ENCODE results near the gene RRAS2.
A peak's percentile ranks its signal among the peaks of the same experiment; 100 is the strongest.
"Not testable (repeated sequence)": the region's sequence is repeated elsewhere in the genome, so short reads cannot be mapped to it uniquely, and the experiment has no call there.

The RRAS2 gene

DNA sequence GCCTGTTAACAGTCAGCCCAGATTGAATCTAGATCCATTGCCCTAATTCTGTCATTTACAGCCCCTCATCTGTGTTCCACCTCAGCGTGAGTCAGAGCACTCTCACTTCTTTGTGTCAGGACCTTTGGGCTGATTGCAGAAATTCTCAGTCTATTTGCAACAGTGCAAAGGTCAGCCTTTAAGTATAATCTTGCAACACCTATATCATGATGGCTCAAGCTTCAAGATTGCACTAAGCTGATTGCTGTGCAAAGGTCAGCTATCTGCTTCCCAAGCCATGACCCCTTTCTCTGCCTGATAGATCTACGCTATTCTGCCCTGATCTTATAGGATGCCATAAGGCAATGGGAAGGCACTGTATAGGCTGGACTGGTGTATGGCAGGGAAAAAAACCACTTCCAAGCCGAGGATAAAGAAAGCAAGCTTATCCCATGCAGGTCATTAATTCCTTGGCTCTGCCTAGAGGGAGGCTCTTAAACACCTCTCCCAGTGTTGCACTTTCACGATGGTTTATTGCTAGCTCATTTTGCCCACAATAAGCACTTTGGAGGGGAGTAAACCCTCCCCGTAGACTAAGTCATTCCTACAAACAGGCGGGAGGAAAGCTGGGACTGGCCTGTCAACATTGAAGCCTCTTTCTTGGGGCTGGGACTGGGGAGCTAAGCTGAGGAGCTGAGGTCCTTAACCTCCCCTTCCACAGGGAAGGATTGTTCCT, 100.6 kb downstream of the RRAS2 start:
- DNase-seq (ENCODE audit: low spot score), result no peak

DNA sequence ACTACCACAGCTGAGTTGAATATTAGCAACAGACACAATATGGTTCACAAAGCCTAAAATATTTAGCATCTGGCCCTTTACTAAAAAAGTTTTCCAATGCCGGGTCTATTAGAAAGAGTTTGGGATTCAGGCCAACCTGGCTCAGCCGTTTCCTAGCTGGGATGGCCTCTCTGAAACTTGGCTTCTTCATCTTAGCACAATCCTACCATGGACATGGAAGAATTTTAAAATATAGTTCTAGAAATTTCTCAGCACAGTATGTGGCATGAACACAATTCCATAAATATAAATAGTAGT, 103.8 kb downstream of the RRAS2 start:
- DNase-seq (ENCODE audit: low spot score), result no peak

DNA sequence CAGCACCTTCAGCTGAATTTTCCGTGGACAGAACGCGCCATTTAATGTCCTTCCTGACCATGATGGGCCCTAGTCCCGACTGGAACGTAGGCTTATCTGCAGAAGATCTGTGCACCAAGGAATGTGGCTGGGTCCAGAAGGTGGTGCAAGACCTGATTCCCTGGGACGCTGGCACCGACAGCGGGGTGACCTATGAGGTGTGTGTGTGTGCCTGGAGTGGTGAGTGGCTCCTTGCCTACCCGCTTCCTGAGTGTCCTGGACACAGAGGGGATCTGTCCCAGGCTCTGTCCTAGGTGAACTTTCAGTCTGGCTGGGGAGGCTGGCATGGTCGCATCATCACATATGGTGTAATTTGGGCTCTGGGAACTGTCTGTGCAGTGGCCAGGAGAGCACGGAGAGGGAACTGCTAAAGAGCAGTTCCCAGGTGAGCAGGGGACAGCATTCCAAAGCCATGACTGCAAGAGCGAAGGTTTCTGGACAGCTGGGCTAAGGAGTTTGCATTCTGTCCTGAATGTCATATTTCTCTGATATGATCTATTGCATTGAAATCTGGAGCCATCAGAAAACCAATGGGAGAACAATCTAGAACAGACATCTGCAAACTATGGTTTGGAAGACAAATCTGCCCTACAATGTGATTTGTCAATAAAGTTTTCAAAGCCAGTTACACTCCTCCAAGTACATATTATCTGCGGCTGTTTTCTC, 104.3 kb downstream of the RRAS2 start:
- no peak for DNase-seq (ENCODE audit: low spot score)

DNA sequence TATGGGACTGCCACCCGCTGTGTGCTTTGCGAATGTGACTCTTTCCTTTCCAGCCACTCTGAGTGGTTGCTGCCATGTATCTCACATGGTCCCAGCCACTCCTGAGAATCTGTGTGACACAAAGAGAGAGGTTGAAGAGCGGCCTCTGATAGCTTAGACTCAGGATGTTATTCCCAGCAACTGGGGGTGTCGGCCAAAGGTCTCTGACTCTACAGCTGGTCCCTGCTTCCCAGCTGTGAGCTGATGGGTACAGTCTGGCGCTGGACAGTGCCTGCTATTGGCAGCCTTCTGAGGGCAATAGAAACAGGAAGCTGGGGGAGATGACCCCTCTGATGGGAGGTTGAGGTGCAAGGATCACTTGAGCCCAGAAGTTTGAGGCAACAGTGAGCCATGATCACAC, 105.1 kb downstream of the RRAS2 start:
- DNase-seq (ENCODE audit: low spot score), result no peak

DNA sequence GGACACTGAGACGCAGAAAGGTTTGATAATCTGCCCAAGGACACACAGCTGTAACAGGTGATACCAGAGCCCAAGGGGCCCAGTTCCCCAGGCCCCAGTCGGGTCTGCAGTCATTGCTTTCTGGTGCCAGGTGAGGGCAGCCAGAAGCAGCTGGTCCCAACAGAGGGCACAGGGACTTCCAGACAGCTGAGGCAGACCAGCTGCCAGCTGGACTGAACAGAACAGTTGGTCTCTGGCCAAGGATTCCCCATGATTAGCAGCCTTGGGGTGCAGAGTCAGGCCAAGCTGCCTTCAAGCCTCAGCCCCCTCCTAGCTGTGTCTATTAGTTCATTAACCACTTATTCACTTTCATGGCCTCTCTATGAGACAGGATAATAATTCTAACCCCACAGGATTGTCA, 105.6 kb downstream of the RRAS2 start:
- DNase-seq (ENCODE audit: low spot score), result no peak

DNA sequence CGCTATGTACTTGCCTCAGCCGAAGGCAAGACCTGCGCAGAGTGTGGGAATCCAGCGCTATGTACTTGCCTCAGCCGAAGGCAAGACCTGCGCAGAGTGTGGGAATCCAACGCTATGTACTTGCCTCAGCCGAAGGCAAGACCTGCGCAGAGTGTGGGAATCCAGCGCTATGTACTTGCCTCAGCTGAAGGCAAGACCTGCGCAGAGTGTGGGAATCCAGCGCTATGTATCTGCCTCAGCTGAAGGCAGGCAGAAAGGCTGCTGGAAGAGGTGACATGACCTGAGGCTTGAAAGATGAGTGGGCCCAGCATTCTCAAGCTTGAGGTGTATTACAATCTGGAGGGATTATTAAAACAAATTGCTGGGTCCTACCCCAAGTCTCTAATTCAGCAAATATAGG, 106.5 kb downstream of the RRAS2 start:
- not testable (repeated sequence) for DNase-seq (ENCODE audit: low spot score)

DNA sequence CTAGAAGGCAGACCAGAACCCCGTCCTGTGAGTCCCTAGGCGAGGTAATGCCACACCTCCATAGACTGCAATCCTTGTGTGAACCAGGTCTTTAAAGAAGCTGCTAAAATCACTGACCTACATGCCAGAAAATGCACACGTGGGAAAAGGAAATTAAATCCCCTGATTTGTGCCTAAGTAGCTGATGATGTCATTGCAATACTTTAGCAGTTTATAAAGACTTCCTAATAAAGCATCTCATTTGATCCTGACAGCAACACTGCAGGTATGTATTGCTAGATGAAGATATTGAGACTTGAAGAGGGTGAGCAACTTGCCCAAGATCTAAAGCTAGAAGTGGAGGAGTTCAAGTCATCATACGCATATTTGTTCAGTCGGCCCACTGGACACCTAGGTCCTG, 107.2 kb downstream of the RRAS2 start:
- DNase-seq (ENCODE audit: low spot score), result no peak

DNA sequence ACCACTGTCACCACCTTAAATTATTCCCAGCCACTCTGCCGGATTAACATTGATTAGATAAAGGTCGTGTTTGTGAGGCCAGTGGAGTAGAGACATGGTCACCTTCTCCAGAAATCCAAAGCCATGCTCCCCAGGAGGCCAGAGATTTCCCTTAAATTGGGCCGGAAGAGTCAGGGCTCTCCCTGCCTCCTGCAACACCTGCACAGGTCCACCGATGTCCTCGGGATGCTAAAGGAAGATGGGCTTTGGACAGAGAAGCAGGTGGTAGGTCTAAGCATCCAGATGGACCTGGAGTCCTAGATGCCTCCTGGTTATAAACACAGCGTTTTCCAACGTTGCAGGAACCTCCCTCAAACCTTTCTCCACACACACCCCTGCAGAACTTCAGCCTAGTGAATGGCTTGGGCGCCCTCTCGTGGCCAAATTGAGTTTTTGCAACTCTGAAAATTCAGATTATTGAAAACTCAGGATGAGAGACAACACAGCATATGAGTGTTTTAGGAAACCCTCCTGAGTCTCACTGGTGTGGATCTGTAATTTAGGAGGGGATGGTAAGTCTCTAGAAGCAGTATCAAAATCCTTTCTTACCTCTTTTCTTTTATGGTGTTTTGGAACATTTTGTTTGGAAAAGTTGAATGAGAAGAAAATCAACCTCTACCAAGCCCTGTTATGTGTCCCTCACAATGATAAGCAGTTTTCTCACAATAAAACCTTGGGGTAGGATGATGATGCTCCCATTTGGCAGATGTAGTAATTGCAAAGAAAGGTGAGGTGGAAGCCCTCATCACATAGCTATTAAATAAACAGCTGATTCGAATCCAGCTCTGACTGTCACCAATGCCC, 109.6 kb downstream of the RRAS2 start:
- peak; percentile 68 for DNase-seq (ENCODE audit: low spot score)

DNA sequence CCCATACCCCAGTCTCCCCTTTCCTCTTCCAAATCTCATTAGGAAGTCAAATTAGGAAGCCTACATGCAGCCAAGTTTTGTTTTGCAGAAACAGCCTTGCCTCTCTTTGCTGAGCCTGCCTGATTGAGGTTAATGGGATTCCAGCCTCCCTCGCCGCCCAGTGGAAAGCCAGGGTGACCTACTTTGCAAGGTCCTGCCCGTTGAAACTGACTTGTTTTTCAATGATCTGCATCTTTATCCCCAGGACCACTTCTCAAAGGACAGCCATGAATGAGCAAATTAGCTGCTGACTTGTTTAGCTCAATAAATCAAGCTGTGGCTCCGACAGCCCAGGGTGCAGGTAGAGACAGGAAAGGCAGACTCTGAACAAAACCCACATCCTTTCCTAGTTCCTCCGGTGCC, 110.4 kb downstream of the RRAS2 start:
- peak; percentile 8 for DNase-seq (ENCODE audit: low spot score)

DNA sequence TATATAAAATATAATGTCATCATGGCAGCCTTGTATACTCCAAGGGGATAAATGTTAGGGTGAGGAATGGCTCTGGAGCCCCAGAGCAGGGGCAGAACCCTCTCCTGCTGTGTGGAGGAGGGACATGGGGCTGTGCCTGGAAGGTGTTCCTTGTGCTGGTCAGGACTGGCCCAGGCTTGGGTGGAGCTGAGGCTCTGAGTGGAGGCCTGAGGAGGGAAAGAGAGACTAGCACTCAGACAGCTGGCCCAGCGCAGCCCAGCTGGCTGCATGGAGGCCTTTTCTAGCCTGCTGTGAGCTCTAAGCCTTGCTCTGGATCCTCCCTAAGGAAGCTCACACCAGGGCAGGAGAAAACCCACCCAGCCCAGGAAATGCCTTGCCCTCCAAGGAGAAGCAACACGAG, 113.5 kb downstream of the RRAS2 start:
- DNase-seq (ENCODE audit: low spot score), result no peak

DNA sequence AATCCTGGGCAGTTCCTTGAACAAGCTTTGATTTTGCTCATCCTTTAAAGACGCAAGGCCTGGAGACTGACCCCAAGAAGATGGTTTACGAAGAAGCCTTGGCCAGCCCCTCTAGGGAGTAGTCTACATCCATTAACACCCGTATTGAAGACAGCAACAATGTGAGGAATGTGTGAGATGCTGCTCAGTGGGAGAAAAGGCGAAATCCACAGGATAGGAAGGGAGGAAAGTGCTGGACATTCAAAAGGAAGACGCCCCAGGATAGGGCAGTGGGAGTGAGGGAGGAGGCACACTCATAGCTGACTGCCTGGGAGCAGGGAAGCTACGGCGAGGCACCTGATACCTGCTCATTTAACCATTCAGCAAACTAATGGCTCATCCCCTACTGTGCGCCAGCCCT, 114.1 kb downstream of the RRAS2 start:
- no peak for DNase-seq (ENCODE audit: low spot score)

DNA sequence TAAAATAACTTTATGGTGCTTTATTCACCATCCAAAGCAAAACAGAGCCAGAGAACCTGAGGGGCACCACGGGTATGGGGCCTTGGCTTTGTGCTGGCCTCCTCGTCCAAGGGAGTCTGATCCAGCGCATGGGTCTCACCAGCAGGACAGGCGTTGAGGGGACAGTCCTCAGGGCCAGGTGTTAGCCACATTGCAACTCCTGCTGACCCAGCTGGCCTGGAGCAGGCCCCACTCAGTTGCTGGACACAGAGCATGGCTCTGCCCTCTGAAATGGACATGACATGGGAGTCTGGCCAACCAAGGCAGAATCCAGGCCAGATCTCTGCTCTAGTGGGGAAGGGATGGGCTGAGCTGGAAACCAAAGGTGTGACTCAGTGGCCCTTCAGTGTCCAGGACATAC, 116.2 kb downstream of the RRAS2 start:
- DNase-seq (ENCODE audit: low spot score), result no peak

DNA sequence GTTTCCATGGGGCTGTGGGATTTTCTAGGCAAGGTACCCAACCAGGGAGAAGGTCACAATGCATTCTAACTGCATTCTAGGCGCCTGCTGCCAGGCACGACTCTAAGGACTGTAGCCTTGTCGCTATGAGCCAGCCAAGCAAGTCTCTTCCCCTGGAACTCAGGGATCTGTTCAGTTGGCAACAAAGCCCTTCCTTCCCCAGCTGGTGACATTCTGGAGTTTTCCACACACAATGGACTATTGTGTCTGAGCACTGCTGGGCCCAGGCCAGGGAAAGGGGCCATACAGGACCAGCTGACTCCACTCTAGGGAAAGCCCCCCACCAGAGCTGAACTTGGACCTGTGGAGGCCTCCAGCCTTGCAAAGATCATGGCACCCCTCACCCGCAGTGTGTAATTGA, 116.8 kb downstream of the RRAS2 start:
- no peak for DNase-seq (ENCODE audit: low spot score)

DNA sequence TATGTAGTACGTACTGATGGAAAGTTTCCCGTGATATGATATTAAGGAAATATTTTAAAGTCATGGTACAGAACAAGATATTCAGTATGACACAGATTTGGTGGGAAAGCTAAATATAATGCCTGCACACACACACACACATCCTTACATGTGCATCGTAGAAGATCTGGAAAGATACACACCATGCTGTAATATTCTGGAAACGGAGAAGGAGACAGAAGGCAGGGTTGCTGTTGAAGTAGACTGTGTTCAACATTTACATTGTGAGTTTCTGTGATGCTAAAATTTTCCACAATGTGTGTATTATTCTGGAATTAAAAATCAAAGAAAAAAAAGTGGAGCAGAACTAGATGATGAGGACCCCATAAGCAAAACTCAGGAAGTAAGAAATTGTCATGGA, 118.0 kb downstream of the RRAS2 start:
- DNase-seq (ENCODE audit: low spot score), result no peak

DNA sequence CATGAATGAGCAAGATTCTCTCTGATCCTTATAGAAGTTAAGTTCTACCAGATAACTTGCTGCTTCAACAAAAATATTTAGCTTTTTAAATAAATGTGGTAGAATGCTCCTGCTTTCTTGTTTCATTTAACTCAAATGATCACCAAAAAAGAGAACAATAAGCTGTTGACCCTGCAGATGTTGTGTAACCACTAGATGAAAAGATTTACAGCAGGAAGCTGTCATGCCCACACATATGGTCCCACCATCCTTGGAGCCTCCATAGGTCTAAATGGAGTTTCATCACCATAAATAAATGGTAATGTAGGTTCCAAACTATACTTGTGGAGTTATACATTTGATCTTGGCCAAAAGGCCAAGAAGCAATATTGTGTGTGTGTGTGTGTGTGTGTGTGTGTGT, 118.8 kb downstream of the RRAS2 start:
- no peak for DNase-seq (ENCODE audit: low spot score)

DNA sequence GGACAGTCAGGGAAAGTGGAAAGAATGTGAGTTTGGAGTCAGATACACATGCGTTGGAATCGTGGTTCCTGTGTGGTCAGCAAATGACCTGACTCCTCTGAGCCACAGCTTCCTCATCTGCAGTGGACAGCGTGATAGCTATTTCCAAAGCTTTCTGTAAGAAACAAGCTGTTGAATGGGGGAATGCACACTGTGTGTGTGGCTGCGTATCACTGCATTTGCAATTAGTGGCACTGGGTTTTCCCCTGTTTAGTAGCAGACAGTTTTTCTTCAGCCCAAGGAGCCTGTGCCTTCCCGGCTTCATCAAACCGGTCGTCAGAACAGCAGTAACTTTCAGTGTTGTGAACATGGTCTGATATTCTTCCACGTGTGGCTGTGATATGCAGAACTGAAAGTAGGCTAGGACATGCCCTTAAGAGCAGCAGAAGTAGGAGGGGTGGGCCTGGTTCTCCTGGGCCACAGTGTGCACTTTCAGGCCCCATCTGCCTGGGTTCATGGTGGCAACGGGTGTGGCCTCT, 121.5 kb downstream of the RRAS2 start:
- no peak for DNase-seq (ENCODE audit: low spot score)

DNA sequence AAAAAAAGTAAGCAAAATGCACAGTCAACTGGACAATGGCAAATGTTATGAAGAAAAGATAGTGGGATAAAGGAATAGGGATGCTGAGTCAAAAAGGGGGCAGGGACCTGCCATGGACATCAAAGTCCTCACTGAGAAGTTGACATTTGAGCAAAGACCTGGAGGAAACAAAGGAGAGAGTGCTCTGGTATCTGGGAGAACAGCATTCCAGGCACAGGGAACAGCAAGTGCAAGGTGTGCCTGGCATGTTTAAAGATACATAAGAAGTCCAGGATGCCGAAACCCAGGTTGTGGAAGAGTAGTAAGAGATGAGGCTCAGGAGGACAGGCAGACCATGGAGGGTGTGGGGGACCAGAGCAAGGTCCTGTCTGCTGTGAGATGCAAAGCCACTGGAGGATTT, 123.3 kb downstream of the RRAS2 start:
- no peak for DNase-seq (ENCODE audit: low spot score)

DNA sequence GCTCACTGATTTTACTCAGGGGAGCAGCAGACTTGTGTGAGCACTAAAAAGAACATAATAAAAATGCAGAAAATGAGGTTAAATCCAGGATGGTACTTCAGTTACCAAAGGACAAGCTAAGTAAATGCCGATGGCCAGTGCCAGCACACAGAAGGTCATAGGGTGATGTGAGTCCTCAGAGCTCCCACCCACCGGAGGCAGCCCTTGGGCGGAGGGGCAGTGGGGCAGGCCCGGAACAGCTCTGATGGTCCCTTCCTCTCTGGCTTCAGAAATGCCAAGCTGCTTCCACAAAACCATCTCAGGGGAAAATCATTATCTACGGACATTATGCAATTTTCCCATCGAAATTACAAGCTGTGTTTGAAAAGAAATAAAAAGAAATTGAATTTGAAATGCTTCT, 124.5 kb downstream of the RRAS2 start:
- DNase-seq (ENCODE audit: low spot score), result no peak

DNA sequence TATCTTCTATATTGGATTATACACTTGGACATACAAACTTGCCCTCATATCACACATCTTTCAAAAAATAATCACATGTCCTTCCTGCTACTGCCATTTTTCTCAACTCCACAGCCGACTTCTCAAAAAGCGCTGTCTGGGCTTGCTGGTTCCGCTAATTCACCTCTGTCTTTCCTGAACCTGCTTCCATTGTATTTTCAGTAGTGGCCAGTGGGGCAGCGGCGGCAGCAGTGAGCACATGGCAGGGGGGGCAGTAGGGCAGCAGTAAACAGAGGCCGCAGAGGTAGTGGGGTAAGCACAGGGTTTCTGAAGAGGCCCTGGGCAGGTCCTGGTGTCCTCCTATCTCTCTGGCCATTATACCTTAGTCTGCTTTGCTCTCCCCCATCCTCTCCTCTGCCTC, 126.3 kb downstream of the RRAS2 start:
- DNase-seq (ENCODE audit: low spot score), result no peak

DNA sequence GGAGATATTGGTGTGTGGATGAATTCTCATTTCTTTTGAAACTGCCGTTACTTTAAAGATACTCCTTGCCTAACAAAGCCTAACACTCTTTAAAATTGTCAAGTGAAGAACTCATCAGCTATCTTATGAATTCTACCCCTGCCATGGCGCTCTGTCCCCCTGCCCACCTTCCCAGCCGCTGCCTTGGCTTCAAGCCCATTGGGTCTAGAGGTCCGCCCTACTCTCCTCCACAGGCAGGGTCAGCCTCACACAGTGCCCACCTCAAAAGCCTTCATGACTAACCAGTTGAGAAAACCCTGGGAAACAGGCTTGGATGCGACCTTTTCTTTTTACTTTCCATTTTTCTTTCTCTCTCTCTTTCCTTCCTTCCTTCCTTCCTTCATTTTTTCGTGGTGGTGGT, 128.6 kb downstream of the RRAS2 start:
- DNase-seq (ENCODE audit: low spot score), result no peak

DNA sequence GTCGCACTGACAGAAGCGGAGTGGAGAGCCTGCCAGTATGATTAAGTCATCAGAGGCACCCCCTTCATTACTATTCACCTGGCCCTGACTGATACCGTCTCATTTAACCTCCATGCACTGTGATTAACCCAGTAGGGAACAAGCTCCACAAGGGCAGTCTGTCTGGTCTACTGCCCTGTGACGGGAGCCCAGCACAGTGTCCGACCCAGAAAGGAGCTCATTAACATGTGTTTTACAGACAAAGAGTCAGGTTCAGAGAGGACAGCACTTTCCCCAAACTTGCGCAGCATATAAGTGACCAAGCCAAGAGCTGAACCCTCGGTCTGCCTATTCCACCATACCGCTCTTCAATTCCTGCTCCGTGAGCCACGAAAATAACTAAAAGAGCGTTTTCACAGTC, 129.5 kb downstream of the RRAS2 start:
- DNase-seq (ENCODE audit: low spot score), result no peak

DNA sequence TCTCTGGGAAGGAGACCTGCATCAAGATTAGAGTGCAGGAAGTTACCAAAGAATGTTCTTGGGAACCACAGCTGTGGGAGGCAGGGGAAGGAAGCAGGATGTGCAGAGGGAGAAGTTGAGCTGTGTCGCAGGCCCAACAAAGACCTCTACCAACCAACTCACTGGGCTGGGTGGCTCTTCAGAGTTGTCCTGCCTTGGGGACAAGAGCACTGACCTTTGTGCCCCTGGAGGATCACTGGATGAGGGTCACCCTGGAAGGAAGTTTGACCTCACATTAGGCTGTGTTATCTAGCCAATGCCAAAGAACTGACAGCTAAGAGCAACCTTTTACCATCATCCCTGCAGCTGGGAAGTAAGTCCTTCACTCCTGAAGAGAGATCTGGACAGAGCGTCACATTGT, 130.6 kb downstream of the RRAS2 start:
- no peak for DNase-seq (ENCODE audit: low spot score)

All from CD4-positive, alpha-beta T cell treated with Interleukin-15 for 4 hours (primary cell).